ENCODE measurements around the gene R3HDM2.

The R3HDM2 gene

GRCh38 chr12:57240066-57240921 is 190.5 kb downstream of the R3HDM2 start:
- peak; percentile 58 to 74 for DNase-seq (ENCODE audit: low read depth in 2 of 2)

- DNase-seq (ENCODE audit: low read depth in 2 of 2): no peak
Observed at GRCh38 chr12:57239587-57240065, 191.2 kb downstream of the R3HDM2 start.

GRCh38 chr12:57238854-57239554 is 191.8 kb downstream of the R3HDM2 start:
- DNase-seq (ENCODE audit: low read depth in 2 of 2): peak; percentile 67 to 71

GRCh38 chr12:57237932-57238853 is 192.7 kb downstream of the R3HDM2 start:
- DNase-seq (ENCODE audit: low read depth in 2 of 2): no peak

- DNase-seq (ENCODE audit: low read depth in 2 of 2): no peak
Observed at GRCh38 chr12:57237596-57237931, 193.3 kb downstream of the R3HDM2 start.

GRCh38 chr12:57236925-57237595 is 193.8 kb downstream of the R3HDM2 start:
- no peak for DNase-seq (ENCODE audit: low read depth in 2 of 2)

DNA sequence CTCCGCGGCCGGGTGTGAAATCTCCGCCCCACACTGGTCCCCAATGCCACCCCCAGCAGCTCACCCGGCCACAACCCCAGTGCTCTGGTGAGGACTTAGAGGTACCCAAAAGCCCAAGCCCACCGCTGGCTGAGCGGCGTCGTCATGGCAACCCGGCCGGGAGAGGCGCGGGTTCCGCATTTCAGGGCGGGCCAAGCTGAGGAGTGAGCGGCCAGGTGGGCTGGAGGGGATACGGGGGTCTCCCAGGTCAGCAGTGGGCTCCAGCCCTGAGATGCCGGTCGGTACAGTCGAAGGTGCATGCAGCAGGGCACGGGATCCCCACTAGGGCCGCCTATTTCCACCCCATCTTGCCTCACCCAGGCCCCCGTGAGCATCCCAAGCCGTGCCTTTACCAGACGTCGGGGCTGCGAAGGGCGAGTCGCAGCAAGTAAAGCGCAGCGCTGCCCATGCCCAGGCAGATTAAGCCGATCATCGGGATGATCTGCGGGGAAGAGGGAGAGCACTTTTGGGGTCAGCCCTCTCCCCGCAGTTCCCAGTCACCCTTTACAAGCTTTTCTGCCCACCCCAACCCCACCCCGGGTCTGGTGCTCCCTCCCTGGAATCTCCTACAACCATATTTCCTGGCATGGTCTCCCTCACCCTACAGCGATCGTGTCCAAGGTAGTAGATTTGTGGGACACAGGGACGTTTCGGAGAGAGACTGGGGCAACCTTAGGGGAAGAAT is 194.5 kb downstream of the R3HDM2 start:
- no peak for DNase-seq (ENCODE audit: low read depth in 2 of 2)

DNA sequence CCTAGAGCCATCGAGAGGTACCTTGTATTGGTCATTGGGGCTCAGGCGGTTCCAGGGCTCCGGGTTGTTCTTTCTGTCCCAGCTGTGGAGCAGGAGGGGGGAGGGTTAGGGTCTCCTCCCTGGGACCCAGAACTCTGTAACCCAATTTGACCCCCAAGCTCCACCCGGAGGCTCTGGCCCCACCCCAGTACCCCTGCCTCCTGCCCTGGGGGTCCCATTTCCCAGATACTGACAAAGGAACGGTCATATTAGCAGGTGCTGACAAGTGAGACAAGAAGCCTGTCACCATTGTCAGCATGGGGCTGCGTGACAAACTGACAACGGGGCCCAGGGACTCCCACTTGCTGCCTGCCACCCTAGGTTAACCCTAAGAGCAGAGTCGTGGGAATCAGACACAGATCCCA is 195.1 kb downstream of the R3HDM2 start:
- no peak for DNase-seq (ENCODE audit: low read depth in 2 of 2)

- no peak for DNase-seq (ENCODE audit: low read depth in 2 of 2)
Observed at GRCh38 chr12:57235017-57235727, 195.7 kb downstream of the R3HDM2 start.

DNA sequence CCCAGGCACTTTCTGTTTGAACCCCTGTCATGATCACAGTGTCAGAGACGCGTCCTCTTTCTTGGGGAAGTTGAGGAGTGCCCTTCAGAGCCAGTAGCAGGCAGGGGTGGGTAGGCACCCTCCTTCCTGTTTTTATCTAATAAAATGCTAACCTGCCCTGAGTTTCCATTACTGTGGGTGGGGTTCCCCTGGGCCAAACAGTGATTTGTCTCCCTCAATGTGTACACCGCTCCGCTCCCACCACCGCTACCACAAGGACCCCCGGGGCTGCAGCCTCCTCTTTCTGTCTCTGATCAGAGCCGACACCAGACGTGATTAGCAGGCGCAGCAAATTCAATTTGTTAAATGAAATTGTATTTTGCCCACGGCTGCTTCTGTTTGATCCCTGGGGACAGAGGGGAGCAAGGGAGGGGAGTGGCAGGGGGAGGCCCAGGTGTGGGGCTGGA is 196.2 kb downstream of the R3HDM2 start:
- DNase-seq (ENCODE audit: low read depth in 2 of 2): no peak

GRCh38 chr12:57234233-57234570 is 196.6 kb downstream of the R3HDM2 start:
- no peak for DNase-seq (ENCODE audit: low read depth in 2 of 2)

GRCh38 chr12:57233357-57234232 is 197.2 kb downstream of the R3HDM2 start:
- DNase-seq (ENCODE audit: low read depth in 2 of 2): no peak

- no peak for DNase-seq (ENCODE audit: low read depth in 2 of 2)
Observed at GRCh38 chr12:57232156-57232756, 198.6 kb downstream of the R3HDM2 start.

DNA sequence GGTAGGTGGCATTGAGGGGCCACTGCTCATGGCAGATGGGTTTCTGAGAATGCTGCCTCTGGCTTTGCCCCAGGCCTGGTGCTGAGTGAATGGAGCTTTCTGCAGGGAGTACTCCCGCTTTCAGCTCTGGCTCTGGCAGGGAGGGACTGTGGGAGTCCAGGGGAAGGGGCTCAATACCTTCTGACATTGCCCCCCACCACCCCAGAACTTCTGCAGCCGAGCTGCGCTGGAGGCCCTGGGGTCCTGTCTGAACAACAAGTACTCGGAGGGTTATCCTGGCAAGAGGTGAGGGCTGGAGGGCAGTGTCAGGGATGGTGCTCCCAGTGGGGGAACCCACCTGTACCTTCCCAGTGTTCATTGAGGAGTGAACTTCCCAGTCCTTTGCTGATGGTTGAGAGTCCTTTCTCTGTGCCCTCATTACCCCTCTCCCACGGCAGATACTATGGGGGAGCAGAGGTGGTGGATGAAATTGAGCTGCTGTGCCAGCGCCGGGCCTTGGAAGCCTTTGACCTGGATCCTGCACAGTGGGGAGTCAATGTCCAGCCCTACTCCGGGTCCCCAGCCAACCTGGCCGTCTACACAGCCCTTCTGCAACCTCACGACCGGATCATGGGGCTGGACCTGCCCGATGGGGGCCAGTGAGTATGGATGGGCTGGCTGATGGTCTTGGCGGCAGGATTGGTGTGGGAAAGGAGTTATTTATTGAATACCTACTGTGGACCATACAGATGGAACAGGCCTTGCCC is 199.4 kb downstream of the R3HDM2 start:
- DNase-seq (ENCODE audit: low read depth in 2 of 2): no peak

DNA sequence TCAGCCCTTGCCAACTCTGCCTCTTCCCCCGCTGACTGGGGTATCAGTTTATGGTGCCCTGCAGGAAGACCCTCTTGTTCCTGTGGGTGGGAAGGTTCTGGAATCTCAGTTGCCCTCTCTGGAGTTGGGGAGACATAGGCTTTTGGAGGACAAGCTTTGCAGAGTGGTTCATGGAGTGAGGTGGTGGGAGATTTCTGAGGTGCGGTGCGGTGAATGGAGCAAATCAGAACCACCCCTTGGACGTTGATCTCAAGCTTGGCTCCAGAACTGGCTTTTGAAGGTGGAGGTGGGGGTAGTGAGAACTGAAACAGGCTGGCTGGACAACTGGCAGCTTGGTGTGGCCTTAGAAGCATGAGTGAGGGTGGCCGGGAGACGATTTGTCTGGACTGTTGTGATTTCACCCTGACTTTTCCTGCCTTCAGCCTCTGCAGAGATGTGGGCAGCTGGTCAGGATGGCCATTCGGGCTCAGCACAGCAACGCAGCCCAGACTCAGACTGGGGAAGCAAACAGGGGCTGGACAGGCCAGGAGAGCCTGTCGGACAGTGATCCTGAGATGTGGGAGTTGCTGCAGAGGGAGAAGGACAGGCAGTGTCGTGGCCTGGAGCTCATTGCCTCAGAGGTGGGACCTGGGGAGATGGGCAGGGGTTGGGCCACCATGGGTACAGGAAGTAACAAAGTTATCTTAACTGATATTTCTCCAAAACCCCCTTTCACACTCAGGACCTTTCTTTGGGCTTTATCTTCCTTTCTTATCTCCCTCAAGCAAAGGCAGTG is 200.3 kb downstream of the R3HDM2 start:
- no peak for DNase-seq (ENCODE audit: low read depth in 2 of 2)

GRCh38 chr12:57229634-57230380 is 201.0 kb downstream of the R3HDM2 start, which contains the start of gene SHMT2:
Gene SHMT2, plus strand, starts transcription at chr12:57229711. Its CDS starts 68 bp downstream, at chr12:57229779.
- DNase-seq (ENCODE audit: low read depth in 2 of 2): peak; percentile 88 to 93

Measured in activated CD8-positive, alpha-beta memory T cell treated with anti-CD3 and anti-CD28 coated beads for 4 hours (primary cell).